AG04449 (cell line): ENCODE results near the gene PLAAT3.
"Not testable (repeated sequence)": the region's sequence is repeated elsewhere in the genome, so short reads cannot be mapped to it uniquely, and the experiment has no call there.

Source experiments
- CTCF ChIA-PET: fragments of 350-600 bp; formaldehyde crosslinking; extraction: SDS; loops from one replicate; lab custom pipeline; 2021; ENCODE audit warnings: antibody characterized with exemption; lab: Yijun Ruan, JAX
- POLR2A ChIA-PET: fragments of 400-600, 350-600 bp; formaldehyde crosslinking; extraction: SDS; loops from one replicate; lab custom pipeline; 2020; ENCODE audit warnings: antibody characterized with exemption, inconsistent platforms; lab: Yijun Ruan, JAX
- DNase-seq: peaks from one replicate; pipeline ENCODE4 v3.0.0-alpha.2; 2010; ENCODE audit warnings: low read depth, low spot score
- H3K4me3 ChIP-seq: 2 replicates; pipeline ENCODE4 v1.5.1; 2011; ENCODE audit warnings: low read depth, mild to moderate bottlenecking, control low read depth, low read length
- TF ChIP-seq, protein P1 (sequence below): IDR thresholded peaks from one replicate; pipeline ENCODE4 v1.5.1; 2011; ENCODE audit warnings: mild to moderate bottlenecking, moderate library complexity, low read length, control low read depth, inconsistent platforms; ENCODE audit not compliant: insufficient read depth; ENCODE audit errors: missing control alignments

PLAAT3 gene

DNA sequence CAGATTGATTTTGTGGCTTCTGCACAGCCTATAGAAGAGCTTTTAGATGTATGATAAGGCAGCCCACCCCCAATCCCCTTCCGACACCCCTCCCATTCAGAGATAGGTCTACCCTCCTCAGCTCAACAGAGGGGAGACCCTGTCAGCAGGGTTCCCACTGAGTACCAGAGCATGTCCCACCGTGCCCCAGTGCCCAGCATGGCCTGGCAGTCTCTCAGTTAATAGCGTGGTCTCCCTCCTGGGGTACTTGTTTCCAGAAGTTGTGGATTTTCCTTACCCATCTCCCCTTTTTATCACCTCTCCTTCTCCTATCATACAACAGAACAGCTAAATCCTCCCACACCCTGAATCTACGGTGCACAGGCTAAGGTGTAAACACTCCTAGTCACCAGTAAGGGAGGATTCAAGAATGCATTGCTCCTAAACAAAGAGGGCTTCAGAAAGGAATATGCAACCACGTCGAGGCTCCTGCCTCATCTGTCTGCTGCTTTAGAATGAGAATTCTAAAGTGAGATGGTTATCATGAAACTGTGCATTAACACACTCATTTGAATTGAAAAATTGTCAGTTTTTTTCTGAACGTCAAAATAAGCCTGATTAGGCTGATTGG lies 57.7 kb downstream of the PLAAT3 start:
- TF ChIP-seq, protein P1, sequence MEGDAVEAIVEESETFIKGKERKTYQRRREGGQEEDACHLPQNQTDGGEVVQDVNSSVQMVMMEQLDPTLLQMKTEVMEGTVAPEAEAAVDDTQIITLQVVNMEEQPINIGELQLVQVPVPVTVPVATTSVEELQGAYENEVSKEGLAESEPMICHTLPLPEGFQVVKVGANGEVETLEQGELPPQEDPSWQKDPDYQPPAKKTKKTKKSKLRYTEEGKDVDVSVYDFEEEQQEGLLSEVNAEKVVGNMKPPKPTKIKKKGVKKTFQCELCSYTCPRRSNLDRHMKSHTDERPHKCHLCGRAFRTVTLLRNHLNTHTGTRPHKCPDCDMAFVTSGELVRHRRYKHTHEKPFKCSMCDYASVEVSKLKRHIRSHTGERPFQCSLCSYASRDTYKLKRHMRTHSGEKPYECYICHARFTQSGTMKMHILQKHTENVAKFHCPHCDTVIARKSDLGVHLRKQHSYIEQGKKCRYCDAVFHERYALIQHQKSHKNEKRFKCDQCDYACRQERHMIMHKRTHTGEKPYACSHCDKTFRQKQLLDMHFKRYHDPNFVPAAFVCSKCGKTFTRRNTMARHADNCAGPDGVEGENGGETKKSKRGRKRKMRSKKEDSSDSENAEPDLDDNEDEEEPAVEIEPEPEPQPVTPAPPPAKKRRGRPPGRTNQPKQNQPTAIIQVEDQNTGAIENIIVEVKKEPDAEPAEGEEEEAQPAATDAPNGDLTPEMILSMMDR: no peak
- ChIA-PET POLR2A (interaction anchor here (0.5 kb wide), 1 partner anchor 166 kb away, joined by 3 read pairs; no protein-coding TSS in a partner anchor), CTCF (no interaction called here)
- DNase-seq: no peak
- H3K4me3 ChIP-seq: no peak overlapping the region

DNA sequence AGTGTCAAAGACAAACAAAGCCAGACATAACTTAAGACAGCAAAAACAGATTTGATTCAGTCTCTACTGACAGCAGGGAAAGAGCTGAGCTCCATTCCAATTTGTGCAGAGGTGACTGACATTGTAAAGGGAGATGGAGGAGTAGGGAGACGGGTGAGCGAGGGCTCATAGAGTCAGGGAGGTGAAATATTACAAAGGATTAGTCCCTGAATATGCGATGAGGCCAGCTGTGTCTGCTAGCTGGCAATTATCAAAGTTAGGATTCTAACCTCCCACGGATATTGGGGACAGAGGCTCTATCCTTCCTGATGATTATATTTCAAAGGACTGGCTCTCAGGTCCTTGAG lies 59.4 kb downstream of the PLAAT3 start:
- DNase-seq: no peak
- TF ChIP-seq, protein P1: no peak
- no peak overlapping the region for H3K4me3 ChIP-seq
- ChIA-PET POLR2A (no interaction called here), CTCF (no interaction called here)

DNA sequence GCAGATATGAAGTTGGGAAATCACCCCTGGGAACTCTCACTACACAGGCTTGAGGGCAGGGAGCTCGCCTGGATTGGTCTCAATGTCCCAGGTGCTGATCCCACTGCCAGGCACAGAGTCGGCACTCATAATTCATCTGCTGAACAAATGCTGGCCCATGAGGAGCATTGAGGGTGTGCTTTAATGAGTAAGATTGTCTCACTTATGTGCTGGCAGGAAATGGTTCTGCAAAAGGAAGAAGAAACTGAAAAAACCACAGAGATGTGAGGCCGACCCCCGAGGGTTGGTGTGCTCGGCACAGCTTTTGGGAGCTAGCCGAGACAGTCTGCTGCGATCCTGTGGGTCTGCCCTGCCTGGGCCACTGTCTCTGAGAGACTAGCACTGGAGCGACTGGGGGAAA lies 60.5 kb downstream of the PLAAT3 start:
- TF ChIP-seq, protein P1: no peak
- POLR2A ChIA-PET: no interaction called here
- DNase-seq: no peak
- CTCF ChIA-PET: no interaction called here
- no peak overlapping the region; the same call in 1 of the 2 replicates for H3K4me3 ChIP-seq

DNA sequence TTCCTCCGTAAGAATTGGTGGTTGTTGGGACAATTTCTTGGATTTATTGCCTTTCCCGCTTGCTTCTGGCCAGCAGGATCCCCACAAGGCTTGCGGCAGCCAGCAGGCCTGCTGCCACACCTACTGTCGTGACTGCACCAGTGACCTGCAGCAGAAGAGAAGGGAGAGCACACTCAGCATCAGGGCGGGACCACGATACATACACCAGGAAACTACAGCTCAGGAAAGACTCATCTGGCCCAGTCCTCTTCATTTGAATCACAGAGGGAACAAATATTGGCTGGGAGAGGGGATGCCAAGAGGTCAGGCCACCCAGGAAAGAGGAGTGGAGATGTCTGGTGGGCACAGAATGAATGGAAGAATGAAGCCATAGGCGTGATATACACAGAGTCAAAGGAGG lies 61.3 kb downstream of the PLAAT3 start:
- TF ChIP-seq, protein P1: no peak
- ChIA-PET CTCF (no interaction called here), POLR2A (no interaction called here)
- H3K4me3 ChIP-seq: no peak overlapping the region
- no peak for DNase-seq

DNA sequence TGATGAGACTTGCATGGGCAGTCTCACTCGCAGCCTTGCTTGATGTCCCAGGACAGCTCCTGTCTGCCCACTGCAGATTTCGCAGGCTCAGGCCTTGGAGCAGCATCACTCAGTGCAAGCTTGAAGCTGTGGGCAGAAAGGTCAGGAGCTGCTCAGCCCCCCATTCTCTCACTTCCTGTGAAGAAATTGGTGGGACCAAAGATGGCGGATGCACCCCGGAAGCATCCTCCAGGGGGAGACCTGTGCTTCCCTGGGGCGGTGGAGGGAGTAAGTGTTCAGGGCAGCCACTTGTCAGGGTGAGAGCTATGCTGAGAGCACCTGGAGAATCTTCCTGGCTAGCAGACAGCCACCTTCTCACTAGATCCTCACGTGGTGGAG lies 62.4 kb downstream of the PLAAT3 start:
- TF ChIP-seq, protein P1: no peak
- DNase-seq: no peak
- no peak overlapping the region for H3K4me3 ChIP-seq
- ChIA-PET POLR2A (no interaction called here), CTCF (no interaction called here)

GRCh38 chr11:63551091-63551888 lies 62.9 kb downstream of the PLAAT3 start:
- TF ChIP-seq, protein P1: no peak
- DNase-seq: no peak
- CTCF ChIA-PET: no interaction called here
- POLR2A ChIA-PET: no interaction called here
- no peak overlapping the region for H3K4me3 ChIP-seq

DNA sequence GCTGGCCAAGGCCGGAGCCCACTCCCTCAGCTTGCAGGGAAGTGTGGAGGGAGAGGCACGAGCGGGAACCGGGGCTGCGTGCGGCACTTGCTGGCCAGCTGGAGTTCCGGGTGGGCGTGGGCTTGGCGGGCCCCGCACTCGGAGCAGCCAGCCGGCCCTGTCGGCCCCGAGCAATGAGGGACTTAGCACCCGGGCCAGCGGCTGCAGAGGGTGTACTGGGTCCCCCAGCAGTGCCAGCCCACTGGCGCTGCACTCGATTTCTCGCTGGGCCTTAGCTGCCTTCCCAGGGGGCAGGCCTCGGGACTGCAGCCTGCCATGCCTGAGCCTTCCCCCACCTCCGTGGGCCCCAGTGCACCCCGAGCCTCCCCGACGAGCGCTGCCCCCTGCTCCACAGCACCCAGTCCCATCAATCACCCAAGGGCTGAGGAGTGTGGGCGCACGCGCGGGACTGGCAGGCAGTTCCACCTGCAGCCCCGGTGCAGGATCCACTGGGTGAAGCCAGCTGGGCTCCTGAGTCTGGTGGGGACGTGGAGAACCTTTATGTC lies 64.0 kb downstream of the PLAAT3 start:
- CTCF ChIA-PET, POLR2A ChIA-PET, H3K4me3 ChIP-seq, DNase-seq: not testable (repeated sequence)
